Type B pancreatic cell (in vitro differentiated cells): ENCODE data around the gene RBM47. TPM values are rescaled to one million over a fixed set of nuclear protein-coding genes. Genes with fewer than 3 reads are reported as not detected.

Source experiments
- DNase-seq: peaks from one replicate; pipeline ENCODE4 v3.0.0; 2021; ENCODE audit warnings: mixed read lengths; ENCODE audit not compliant: unreplicated experiment; ENCODE audit errors: extremely low spot score
- H3K27ac Mint-ChIP-seq: 2 replicates; pipeline ENCODE4 v1.8.0; 2021; ENCODE audit warnings: mild to moderate bottlenecking, mixed read lengths
- H3K27me3 Mint-ChIP-seq: 2 replicates; pipeline ENCODE4 v1.8.0; 2021; ENCODE audit warnings: mixed read lengths
- H3K36me3 Mint-ChIP-seq: 2 replicates; pipeline ENCODE4 v1.8.0; 2021; ENCODE audit warnings: mixed read lengths
- H3K4me1 Mint-ChIP-seq: one replicate; pipeline ENCODE4 v1.8.0; 2021; ENCODE audit warnings: mixed read lengths; ENCODE audit not compliant: unreplicated experiment
- H3K4me3 Mint-ChIP-seq: 2 replicates; pipeline ENCODE4 v1.8.0; 2021; ENCODE audit warnings: mild to moderate bottlenecking, mixed read lengths
- H3K9me3 Mint-ChIP-seq: 2 replicates; pipeline ENCODE4 v1.8.0; 2021; ENCODE audit warnings: mixed read lengths
- total RNA-seq: library from RNA; stranded (reverse); gene quantifications from 2 replicates; pipeline ENCODE4 v1.2.1, GENCODE V29; 2021; ENCODE audit warnings: low replicate concordance
- TF ChIP-seq, protein P1 (sequence below): fragments of 200-600 bp; sonication (generic); conservative IDR thresholded peaks from 2 replicates; pipeline ENCODE4 v1.5.0; 2021; ENCODE audit warnings: antibody characterized with exemption, mild to moderate bottlenecking

The RBM47 gene
- total RNA-seq, 1 donor from 2014 or later = 53.5 TPM

DNA sequence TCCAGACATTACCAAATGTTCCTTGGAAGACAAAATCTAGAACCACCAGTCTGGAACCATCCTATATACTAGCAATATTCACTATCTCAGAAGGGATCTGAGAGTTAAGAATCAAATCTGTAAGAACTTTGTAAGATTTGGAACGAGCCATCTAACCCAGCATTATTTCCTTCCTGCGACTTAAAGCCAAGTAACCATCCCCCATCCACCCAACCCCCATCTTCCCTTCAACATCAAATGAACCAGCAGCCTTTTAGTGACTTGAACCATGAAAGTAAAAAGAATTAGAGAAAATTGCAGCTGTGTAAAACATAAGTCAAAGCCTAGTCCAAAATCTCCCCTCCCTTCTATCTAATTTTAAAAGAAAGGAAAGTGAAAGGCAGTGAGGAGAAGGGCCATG lies 15.6 kb downstream of the RBM47 start:
- Mint-ChIP-seq H3K4me3 (no peak overlapping the region), H3K27me3 (no peaks in the 10 kb centered on the region), H3K27ac (no peak overlapping the region), H3K9me3 (peaks cover 7% of the 10 kb centered on the region), H3K4me1 (peaks cover 8% of the 10 kb centered on the region), H3K36me3 (peaks cover 17% of the 10 kb centered on the region)
- DNase-seq = no peak
- TF ChIP-seq, protein P1, sequence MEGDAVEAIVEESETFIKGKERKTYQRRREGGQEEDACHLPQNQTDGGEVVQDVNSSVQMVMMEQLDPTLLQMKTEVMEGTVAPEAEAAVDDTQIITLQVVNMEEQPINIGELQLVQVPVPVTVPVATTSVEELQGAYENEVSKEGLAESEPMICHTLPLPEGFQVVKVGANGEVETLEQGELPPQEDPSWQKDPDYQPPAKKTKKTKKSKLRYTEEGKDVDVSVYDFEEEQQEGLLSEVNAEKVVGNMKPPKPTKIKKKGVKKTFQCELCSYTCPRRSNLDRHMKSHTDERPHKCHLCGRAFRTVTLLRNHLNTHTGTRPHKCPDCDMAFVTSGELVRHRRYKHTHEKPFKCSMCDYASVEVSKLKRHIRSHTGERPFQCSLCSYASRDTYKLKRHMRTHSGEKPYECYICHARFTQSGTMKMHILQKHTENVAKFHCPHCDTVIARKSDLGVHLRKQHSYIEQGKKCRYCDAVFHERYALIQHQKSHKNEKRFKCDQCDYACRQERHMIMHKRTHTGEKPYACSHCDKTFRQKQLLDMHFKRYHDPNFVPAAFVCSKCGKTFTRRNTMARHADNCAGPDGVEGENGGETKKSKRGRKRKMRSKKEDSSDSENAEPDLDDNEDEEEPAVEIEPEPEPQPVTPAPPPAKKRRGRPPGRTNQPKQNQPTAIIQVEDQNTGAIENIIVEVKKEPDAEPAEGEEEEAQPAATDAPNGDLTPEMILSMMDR = no peak

- Mint-ChIP-seq H3K9me3 (peaks cover 7% of the 10 kb centered on the region), H3K36me3 (peaks cover 17% of the 10 kb centered on the region), H3K27me3 (no peaks in the 10 kb centered on the region), H3K27ac (peak overlapping the region; percentile 36), H3K4me1 (peaks cover 8% of the 10 kb centered on the region), H3K4me3 (no peak overlapping the region)
- TF ChIP-seq, protein P1 = no peak
- no peak for DNase-seq
Observed at GRCh38 chr4:40613456-40613855, 16.2 kb downstream of the RBM47 start.

DNA sequence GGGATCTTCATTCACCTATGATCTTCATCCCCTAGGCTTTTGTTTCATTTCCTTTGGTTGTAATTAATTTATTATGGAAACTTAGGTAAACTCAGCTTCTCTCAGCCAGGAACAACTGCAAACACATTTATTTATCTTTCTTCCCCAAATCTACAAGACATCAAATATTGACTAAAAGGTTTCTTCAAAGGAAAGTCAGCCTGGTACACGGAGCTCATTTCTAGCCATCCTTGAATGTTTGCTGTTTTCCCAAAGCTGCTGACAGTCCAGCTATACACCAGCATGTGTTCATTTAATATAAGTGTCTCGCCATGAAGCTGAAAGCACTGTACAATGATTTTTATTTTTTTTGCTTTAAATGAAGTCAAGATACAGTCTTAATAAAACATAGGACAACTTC lies 16.8 kb downstream of the RBM47 start:
- peaks cover 7% of the 10 kb centered on the region for H3K9me3 Mint-ChIP-seq
- H3K4me1 Mint-ChIP-seq = peaks cover 8% of the 10 kb centered on the region
- no peaks in the 10 kb centered on the region for H3K27me3 Mint-ChIP-seq
- H3K4me3 Mint-ChIP-seq = no peak overlapping the region
- TF ChIP-seq, protein P1 = no peak
- peak overlapping the region; percentile 4 for H3K27ac Mint-ChIP-seq
- DNase-seq = no peak
- H3K36me3 Mint-ChIP-seq = peaks cover 17% of the 10 kb centered on the region

DNA sequence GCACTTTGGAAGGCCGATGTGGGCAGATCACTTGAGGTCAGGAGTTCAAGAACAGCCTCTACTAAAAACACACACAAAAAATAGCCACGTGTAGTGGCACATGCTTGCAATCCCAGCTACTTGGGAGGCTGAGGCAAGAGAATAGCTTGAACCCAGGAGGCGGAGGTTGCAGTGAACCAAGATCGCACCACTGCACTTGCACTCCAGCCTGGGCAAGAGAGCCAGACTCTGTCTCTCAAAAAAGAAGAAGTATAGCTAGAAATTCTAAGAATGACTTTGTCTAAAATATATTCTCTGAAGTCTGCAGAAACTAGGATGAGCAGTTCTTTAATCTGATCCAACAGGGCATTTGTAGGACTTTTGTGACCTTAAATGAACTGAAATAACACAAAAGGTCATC lies 17.4 kb downstream of the RBM47 start:
- H3K36me3 Mint-ChIP-seq = peaks cover 17% of the 10 kb centered on the region
- H3K27me3 Mint-ChIP-seq = no peaks in the 10 kb centered on the region
- DNase-seq = no peak
- peaks cover 10% of the 10 kb centered on the region for H3K4me1 Mint-ChIP-seq
- H3K4me3 Mint-ChIP-seq = no peak overlapping the region
- peaks cover 7% of the 10 kb centered on the region for H3K9me3 Mint-ChIP-seq
- no peak overlapping the region for H3K27ac Mint-ChIP-seq
- TF ChIP-seq, protein P1 = no peak

DNA sequence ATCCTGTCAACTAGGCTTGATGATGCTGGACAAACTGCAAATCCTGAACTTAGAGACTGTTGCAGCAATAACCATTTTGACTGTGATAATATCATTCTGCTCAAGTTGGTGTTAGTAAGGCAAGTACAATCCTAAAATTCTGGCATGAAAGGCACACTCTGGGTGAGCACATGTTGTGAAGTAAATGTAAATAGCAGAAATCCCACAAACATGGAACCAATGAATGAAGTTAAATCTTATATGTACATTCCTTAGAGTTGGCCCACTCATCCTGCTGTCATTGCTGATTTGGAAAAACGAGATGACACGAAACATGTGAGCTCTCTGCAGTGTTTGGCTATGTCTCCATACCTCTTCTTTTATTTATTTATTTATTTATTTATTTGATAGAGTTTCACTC lies 21.0 kb downstream of the RBM47 start:
- H3K4me1 Mint-ChIP-seq = peaks cover 15% of the 10 kb centered on the region
- TF ChIP-seq, protein P1 = no peak

GRCh38 chr4:40607221-40607620 lies 22.4 kb downstream of the RBM47 start:
- Mint-ChIP-seq H3K4me1 (peaks cover 15% of the 10 kb centered on the region), H3K9me3 (peaks cover 3% of the 10 kb centered on the region), H3K4me3 (no peak overlapping the region), H3K36me3 (peaks cover 8% of the 10 kb centered on the region), H3K27ac (peak overlapping the region; percentile 45), H3K27me3 (no peaks in the 10 kb centered on the region)
- no peak for DNase-seq
- TF ChIP-seq, protein P1 = no peak

More for the DNA sequence above, 21.0 kb downstream of the RBM47 start:
- no peak for DNase-seq
- H3K9me3 Mint-ChIP-seq = peaks cover 10% of the 10 kb centered on the region
- H3K27me3 Mint-ChIP-seq = no peaks in the 10 kb centered on the region
- no peak overlapping the region for H3K27ac Mint-ChIP-seq
- H3K36me3 Mint-ChIP-seq = peaks cover 11% of the 10 kb centered on the region
- H3K4me3 Mint-ChIP-seq = no peak overlapping the region
